PC-9 (cell line): ENCODE data around the gene TM9SF1.

Experiments
- CTCF ChIP-seq: fragments of 200-600 bp; sonication (generic); conservative IDR thresholded peaks from 2 replicates; pipeline ENCODE4 v1.6.1; 2017; ENCODE audit warnings: mixed run types, antibody characterized with exemption, mild to moderate bottlenecking, moderate library complexity
- EZH2 ChIP-seq: fragments of 200-600 bp; sonication (generic); IDR thresholded peaks from 2 replicates; pipeline ENCODE4 v1.8.0; 2017; ENCODE audit warnings: antibody characterized with exemption, low read depth

- no peak for TF ChIP-seq EZH2
- TF ChIP-seq CTCF, result no peak
Measured at GRCh38 chr14:24234095-24235005, 39.1 kb upstream of the TM9SF1 start.
